ENCODE results near the gene RAMACL.

DNA sequence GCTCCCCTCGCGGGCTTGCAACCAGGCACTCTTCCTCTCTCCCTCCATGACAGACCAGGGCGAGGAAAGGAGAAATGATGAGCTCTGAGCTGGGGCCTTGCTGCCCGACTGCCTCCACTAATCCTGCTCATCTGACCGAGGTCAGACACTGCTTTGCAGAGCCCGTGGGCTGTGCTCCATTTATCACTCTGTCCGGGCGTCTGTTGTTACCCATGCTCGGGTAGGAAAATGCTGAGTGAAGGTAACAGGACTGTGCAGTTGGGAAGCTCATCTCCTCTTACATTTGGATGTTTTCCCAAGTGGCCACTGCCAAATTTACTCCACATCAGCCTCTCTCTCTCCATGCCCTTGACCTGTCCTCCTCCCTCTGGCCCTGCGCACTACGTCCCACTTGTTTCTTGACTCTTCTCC, 26.0 kb upstream of the RAMACL start:
- TF ChIP-seq CTCF (IDR thresholded peaks at IDR 0.05) (no peak), POLR2A (IDR thresholded peaks at IDR 0.05) (no peak)
